HG02623 (cell line): ENCODE measurements around the gene SLC25A52.
A peak's percentile ranks its signal among the peaks of the same experiment; 100 is the strongest.
"Not testable (repeated sequence)": the region's sequence is repeated elsewhere in the genome, so short reads cannot be mapped to it uniquely, and the experiment has no call there.

Source experiments
- ATAC-seq: cut with Tn5 transposase; IDR thresholded peaks from one replicate; pipeline ENCODE4 v1.9.1; 2021; ENCODE audit warnings: moderate library complexity; ENCODE audit not compliant: unreplicated experiment

SLC25A52 gene, protein sequence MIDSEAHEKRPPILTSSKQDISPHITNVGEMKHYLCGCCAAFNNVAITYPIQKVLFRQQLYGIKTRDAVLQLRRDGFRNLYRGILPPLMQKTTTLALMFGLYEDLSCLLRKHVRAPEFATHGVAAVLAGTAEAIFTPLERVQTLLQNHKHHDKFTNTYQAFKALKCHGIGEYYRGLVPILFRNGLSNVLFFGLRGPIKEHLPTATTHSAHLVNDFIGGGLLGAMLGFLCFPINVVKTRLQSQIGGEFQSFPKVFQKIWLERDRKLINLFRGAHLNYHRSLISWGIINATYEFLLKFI

DNA sequence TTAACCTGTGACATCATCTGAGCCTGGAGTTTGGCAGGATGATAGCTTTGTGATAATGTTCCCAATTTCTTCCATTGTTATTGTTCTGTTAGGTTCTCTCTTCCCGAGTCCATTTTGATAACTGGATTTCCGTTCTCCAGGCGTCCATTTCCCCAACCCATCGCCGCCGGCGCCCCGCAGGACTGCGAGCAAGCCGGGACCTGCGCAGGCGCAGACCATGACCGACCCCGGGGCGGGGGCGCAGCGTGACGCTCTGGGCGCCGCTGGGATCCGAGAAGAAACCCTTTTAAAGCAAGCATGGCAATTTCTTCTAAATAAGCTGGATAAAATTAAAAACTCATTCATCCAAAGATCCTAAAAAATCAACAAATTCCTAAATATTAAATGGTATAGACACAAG, at the start of gene SLC25A52:
Gene SLC25A52 (minus strand): TSS at position 186 of the 400 bp plus-strand sequence. CDS start 219 bp downstream, outside the sequence.
- ATAC-seq: no peak

- ATAC-seq: not testable (repeated sequence)
Measured at GRCh38 chr18:31809049-31809448, 48.4 kb upstream of the SLC25A52 start.

DNA sequence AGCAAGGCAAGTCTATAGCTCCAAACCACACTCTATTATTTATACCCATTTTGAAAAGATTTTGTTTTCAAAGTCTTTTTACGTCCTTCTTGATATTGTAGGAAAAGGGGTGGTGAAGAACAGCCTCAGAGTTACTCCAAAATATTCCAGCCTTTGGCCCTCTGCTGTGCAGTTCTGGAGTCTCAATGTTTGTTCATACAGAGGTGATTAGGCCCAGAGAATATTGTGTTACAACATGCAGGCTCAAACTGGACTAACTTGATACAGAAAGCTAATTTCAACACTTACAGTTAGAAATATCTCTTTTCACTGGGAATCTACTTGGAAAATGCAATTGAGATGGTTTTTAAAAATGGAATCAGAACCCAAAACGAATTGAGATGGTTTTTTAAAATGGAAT, 40.4 kb upstream of the SLC25A52 start:
- no peak for ATAC-seq

DNA sequence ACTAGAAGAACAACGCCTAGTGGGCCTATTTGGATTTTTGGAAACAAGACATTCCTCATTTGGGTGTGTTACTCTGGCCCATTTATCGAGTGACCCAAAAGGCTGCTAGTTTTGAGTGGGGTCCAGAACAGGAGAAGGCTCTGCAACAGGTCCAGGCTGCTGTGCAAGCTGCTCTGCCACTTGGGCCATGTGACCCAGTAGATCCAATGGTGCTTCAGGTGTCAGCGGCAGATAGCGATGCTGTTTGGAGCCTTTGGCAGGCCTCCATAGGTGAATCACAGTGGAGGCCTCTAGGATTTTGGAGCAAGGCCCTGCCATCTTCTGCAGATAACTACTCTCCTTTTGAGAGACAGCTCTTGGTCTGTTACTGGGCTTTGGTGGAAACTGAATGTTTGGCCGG, 38.6 kb upstream of the SLC25A52 start:
- ATAC-seq: not testable (repeated sequence)

- no peak for ATAC-seq
Measured at GRCh38 chr18:31798399-31798798, 37.7 kb upstream of the SLC25A52 start.

- ATAC-seq: no peak
Measured at GRCh38 chr18:31795747-31796146, 35.1 kb upstream of the SLC25A52 start.

GRCh38 chr18:31793531-31793930, 32.9 kb upstream of the SLC25A52 start:
- no peak for ATAC-seq

- no peak for ATAC-seq
Measured at GRCh38 chr18:31792580-31792911, 31.9 kb upstream of the SLC25A52 start.

- peak; percentile 91 for ATAC-seq
Measured at GRCh38 chr18:31791817-31792579, 31.3 kb upstream of the SLC25A52 start.

- ATAC-seq: no peak
Measured at GRCh38 chr18:31789409-31789808, 28.7 kb upstream of the SLC25A52 start.

DNA sequence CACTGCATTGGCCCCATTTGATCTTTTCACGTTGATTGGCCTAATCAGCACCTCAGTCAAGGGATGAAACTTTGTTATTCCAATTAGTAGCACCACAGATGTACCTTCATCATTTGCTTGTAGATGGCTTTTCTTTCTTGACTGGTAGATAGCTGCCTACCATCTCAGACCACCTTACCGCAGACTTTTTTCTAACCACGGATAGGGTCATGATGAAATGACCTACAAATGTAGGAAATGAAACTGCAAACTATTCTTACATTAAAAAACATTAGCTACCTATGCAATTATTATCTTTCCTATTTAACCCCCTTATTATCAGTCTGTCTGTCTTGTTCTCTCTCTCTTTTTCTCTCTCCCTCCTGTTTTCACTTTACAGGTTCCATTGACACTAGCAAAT, 22.4 kb upstream of the SLC25A52 start:
- no peak for ATAC-seq

DNA sequence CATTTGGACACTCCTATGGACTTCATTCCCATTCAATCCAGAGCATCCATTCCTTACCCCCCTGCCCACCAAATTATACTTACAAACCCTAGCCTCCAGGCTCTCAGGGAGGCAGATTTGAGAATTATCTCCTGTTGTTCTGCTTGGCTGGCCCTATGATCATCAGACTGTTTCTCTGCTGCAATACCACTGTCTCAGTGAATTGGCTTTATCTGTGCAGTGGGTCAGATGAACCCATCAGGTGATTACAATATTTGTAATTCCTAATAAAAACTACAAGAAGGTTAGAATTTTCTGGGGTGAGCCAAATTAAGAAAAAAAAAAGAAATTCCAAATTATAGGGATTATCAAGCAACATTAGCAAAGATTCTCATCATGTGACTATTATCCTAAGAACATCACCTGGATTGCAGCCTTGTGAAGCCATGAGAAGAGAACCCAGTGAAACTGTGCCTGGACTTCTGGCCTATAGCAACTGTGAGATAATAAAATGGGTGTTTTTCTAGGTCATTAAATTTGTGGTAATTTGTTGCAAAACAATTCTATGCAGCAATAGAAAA, 17.8 kb upstream of the SLC25A52 start:
- ATAC-seq: no peak

DNA sequence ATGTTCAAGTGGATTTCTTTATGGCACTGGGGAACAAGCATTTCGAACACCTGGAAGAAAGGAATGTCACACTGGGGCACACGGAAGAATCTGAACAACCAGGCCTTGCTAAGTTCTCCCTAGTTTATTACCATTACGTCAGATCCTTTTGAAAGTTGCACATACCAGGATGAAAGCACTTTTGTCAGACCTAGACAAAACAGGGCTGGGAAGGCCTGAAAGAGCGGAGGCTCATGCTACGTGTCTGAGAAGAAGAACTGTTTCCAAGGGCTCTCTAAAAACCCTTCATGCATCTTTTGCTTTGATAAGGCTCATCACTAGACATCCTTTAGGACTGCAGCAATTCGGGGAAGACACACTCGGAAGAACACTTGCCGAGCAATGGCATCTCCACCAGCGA, 15.4 kb upstream of the SLC25A52 start:
- ATAC-seq: no peak

GRCh38 chr18:31774962-31775361, 14.3 kb upstream of the SLC25A52 start:
- ATAC-seq: no peak

DNA sequence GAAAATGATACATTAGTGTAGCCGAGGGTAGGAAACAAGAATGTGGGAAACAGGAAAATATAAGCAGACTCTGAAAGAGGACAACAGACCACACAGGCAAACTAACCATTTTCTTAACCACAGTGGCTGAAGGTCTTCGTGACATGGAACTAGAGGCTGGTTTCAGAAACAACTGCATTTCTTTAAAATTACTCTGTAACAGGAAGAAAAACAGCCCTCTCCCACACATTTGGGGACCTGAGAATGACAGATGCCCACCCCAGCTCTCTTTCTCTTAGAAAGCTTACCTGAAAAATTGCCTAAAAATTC, 13.8 kb upstream of the SLC25A52 start:
- ATAC-seq: peak; percentile 62

DNA sequence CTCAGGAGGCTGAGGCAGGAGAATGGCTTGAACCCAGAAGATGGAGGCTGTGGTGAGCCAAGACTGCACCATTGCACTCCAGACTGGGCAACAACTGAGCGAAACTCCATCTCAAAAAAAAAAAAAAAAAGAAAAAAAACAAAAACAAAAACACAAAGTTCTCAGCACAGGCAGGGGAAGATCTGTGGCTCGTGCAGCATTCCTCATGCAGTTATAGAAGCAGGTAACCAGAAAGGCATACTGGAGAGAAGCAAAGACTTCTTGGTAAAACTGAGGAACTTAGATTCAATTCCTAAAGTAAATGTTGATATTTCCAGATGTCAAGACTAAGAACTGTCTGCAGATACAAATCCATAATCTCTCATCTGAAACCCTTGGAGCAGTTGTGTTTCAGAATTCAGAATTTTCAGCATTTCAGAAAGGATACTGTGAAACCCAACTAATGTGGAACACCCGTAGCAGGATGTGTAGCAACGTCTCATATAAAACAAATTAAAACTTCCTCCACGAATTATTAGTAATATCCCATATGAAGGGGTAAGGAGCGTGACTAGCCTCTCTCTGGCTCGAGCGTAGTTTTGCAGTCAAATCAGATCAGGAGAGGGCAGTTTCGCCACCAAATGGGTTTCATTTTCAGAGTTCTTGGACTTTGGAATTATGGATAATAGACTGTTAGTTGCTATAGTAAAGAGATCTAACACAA, 13.2 kb upstream of the SLC25A52 start:
- no peak for ATAC-seq

GRCh38 chr18:31772699-31773098, 12.0 kb upstream of the SLC25A52 start:
- ATAC-seq: no peak

DNA sequence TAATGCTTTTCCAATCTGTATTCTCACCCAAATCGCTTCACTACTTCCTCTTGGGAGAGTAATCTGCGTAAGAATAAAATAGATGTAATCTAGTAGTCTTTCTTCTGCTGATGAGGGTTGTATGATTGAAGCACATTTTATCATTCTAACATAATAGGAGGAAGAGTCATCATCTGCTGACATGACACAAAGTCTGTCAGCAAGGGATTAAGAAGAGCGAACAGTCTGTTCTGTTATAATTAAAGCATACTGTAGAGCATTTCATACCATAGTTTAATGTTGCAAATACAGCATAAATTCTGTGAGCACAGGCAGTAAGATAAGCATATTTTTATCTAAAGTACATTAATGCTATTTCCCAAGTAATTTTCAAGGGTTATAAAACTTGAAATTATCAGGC, 10.4 kb downstream of the SLC25A52 start:
- ATAC-seq: no peak

- no peak for ATAC-seq
Measured at GRCh38 chr18:31746396-31746795, 14.3 kb downstream of the SLC25A52 start.

- ATAC-seq: no peak
Measured at GRCh38 chr18:31744321-31745067, 16.2 kb downstream of the SLC25A52 start.

GRCh38 chr18:31743600-31743999, 17.1 kb downstream of the SLC25A52 start:
- ATAC-seq: not testable (repeated sequence)
